ENCODE measurements around the gene LEMD2. TPM values are rescaled to one million over a fixed set of nuclear protein-coding genes. Genes with fewer than 3 reads are reported as not detected.
A peak's percentile ranks its signal among the peaks of the same experiment; 100 is the strongest.

The LEMD2 gene
- polyA plus RNA-seq, 2 donors = 39.8 to 43.2 TPM

DNA sequence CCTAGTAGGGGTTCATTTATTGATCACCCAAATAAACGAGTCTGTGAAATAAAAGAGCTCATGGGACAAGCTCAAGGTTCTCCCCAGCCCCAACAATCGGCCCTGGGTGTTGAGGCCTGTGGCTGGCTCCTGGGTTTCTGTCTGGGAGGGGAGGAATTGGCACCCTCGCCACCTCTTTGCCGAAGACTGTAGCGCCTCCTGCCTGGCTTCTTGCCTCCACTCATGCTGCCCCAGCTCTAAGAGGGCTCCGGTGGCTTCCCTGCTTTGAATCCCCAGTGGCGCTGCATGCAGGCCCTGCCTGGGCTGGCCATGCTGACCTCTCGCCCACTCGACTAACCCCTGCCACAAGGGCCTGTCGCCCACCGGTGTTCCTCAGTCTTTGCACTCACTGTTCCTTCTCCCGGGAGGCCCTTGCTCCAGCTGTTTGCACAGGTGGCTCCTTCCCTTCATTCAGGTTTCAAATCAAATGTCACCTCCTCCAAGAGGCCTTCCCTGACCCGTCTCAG is 9.5 kb upstream of the LEMD2 start:
- H3K4me3 ChIP-seq (ENCODE audit: low read depth in 1 of 2, low read length in 2 of 2) = no peak overlapping the region
- no peak overlapping the region for H3K27ac ChIP-seq (ENCODE audit: low read depth in 2 of 2, low read length in 1 of 2)
- H3K9me3 ChIP-seq (ENCODE audit: control insufficient read depth in 2 of 2, insufficient read depth in 1 of 2, low read depth in 1 of 2, low read length in 1 of 2) = peaks cover 0 to 2% of the 10 kb centered on the region in 2 donors
- H3K4me1 ChIP-seq (ENCODE audit: control insufficient read depth in 2 of 2, insufficient read depth in 2 of 2, low read length in 1 of 2) = no peaks in the 10 kb centered on the region
- WGBS, 2 donors = 82 to 83% methylated on average over 13 of the region's 13 CpGs
- H3K27me3 ChIP-seq (ENCODE audit: control insufficient read depth in 1 of 2, insufficient read depth in 2 of 2, low read length in 2 of 2) = no peaks in the 10 kb centered on the region
- no peaks in the 10 kb centered on the region for H3K36me3 ChIP-seq (ENCODE audit: control insufficient read depth in 2 of 2, insufficient read depth in 2 of 2, low read length in 1 of 2)

DNA sequence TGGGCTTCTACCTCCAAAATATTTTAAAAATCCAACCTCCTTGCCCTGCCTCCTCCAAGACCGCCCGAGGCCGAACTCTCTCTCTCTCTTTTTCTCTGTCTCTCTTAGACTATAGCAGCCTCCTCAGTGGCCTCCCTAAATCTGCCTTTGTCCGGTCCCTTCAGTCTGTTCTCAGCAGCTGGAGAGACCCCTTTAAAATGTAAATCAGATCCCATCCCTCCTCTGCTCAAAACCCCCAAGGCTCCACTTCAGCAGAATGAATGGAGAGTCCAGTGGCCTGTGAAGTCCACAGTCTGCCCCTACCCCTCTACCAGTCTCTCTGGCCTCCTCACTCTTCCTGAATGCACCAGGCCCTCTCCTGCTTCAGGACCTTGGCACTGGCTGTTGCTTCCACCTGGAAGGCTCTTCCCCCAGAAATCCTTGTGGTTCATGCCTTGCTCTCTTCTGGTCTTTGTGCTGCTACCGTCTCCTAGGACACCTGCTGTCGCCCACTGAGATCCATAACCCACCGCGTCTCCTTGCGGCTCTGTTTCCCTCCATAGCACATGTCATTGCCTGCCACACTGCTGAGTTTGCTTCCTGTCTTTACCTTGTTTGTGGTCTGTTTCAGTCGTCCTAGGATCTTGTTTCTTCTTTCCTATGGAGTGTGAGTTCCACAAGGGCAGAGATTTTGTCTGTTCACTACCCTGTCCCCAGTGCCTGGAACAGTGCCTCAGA is 8.9 kb upstream of the LEMD2 start:
- no peak overlapping the region for H3K4me3 ChIP-seq (ENCODE audit: low read depth in 1 of 2, low read length in 2 of 2)
- H3K36me3 ChIP-seq (ENCODE audit: control insufficient read depth in 2 of 2, insufficient read depth in 2 of 2, low read length in 1 of 2) = no peaks in the 10 kb centered on the region
- no peaks in the 10 kb centered on the region for H3K27me3 ChIP-seq (ENCODE audit: control insufficient read depth in 1 of 2, insufficient read depth in 2 of 2, low read length in 2 of 2)
- WGBS, 2 donors = 77 to 79% methylated on average over 10 of the region's 10 CpGs
- H3K4me1 ChIP-seq (ENCODE audit: control insufficient read depth in 2 of 2, insufficient read depth in 2 of 2, low read length in 1 of 2) = no peaks in the 10 kb centered on the region
- no peak overlapping the region for H3K27ac ChIP-seq (ENCODE audit: low read depth in 2 of 2, low read length in 1 of 2)
- H3K9me3 ChIP-seq (ENCODE audit: control insufficient read depth in 2 of 2, insufficient read depth in 1 of 2, low read depth in 1 of 2, low read length in 1 of 2) = peaks cover 0 to 2% of the 10 kb centered on the region in 2 donors

DNA sequence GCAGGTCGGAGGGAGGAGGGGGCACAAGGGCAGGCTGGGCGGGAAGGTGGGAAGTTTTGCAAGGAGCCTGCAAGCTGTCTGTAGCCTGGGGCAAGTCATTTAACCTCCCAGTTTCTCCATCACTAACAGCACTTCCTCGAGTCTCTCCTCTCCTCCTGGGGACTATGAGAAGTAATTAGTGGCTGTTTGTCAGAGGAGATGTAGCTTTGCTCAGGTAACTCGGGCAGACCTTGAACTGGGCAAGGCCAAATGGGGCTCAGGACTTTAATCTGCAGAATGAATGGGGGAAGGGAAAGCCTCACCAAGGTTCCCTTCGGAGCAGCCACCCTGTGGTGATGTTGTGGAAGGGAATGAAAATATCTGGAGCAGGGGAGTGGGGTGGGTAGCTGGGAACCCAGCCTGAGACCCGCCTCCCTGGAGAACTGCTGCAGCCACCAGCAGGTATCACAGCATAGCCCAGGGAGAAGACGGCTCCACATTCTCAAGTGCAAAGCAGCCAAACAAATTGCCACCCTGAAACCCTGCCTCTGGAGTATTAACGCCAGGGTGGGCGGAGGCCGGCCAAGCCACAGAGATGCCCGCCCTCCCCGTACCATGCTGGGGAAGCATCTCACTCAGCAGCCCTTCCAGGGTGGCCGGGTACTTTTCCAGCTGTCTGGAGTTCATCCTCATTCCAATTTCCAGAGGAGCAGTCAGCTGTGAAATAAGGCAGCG is 6.1 kb upstream of the LEMD2 start:
- 37 to 44% methylated on average over 14 of the region's 14 CpGs for WGBS, 2 donors
- no peaks in the 10 kb centered on the region for H3K27me3 ChIP-seq (ENCODE audit: control insufficient read depth in 1 of 2, insufficient read depth in 2 of 2, low read length in 2 of 2)

DNA sequence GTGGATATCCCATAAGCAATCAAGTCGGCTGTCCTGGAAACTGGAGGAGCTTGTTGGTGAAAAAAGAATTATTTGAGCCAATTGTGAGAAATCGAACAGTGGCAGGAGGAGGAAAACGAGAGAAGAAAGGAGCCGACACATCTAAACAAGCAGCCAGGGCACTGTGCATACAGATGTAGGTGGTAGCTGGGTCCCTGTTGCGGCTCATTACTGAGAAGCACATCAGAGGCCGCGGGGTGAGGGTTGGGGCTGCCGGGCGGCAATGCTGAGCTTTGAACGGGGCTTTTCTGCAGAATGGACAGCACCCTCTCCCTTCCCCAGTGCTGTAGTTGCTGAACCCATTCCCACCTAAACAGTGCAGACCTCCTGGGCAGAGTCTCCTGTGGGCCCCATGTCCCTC is 4.1 kb upstream of the LEMD2 start:
- no peak overlapping the region for H3K4me3 ChIP-seq (ENCODE audit: low read depth in 1 of 2, low read length in 2 of 2)
- no peaks in the 10 kb centered on the region for H3K36me3 ChIP-seq (ENCODE audit: control insufficient read depth in 2 of 2, insufficient read depth in 2 of 2, low read length in 1 of 2)
- WGBS, 2 donors = 62 to 67% methylated on average over 10 of the region's 10 CpGs

More for the DNA sequence above, 6.1 kb upstream of the LEMD2 start:
- Histone ChIP-seq H3K27ac (ENCODE audit: low read depth in 2 of 2, low read length in 1 of 2) (no peak overlapping the region), H3K9me3 (ENCODE audit: control insufficient read depth in 2 of 2, insufficient read depth in 1 of 2, low read depth in 1 of 2, low read length in 1 of 2) (peaks cover 0 to 2% of the 10 kb centered on the region in 2 donors), H3K4me3 (ENCODE audit: low read depth in 1 of 2, low read length in 2 of 2) (no peak overlapping the region), H3K36me3 (ENCODE audit: control insufficient read depth in 2 of 2, insufficient read depth in 2 of 2, low read length in 1 of 2) (no peaks in the 10 kb centered on the region), H3K4me1 (ENCODE audit: control insufficient read depth in 2 of 2, insufficient read depth in 2 of 2, low read length in 1 of 2) (no peaks in the 10 kb centered on the region)

DNA sequence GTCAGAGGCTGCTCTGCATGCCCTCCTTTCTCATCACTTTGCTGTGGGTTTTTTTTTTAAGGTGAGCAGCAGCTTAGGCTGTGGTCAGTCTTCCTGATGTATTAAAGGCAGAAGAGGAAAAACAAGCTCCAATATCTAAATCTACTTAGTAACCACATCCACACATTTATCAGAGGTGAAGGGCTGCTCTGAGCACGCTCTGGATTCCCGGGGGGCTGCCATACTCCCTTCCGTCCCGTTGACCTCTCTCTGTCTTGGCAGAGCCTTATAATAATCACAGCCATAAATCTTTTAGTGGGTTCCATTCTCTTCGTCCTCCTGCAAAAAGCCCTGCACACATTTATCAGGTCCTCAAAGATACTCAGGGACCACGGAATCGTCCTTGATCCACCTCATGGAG is 2.7 kb upstream of the LEMD2 start:
- no peak overlapping the region for H3K27ac ChIP-seq (ENCODE audit: low read depth in 2 of 2, low read length in 1 of 2)
- WGBS, 2 donors = 77 to 80% methylated on average over 7 of the region's 7 CpGs
- H3K9me3 ChIP-seq (ENCODE audit: control insufficient read depth in 2 of 2, insufficient read depth in 1 of 2, low read depth in 1 of 2, low read length in 1 of 2) = no peaks in the 10 kb centered on the region
- no peaks in the 10 kb centered on the region for H3K36me3 ChIP-seq (ENCODE audit: control insufficient read depth in 2 of 2, insufficient read depth in 2 of 2, low read length in 1 of 2)
- no peaks in the 10 kb centered on the region for H3K27me3 ChIP-seq (ENCODE audit: control insufficient read depth in 1 of 2, insufficient read depth in 2 of 2, low read length in 2 of 2)
- H3K4me1 ChIP-seq (ENCODE audit: control insufficient read depth in 2 of 2, insufficient read depth in 2 of 2, low read length in 1 of 2) = peaks cover 0 to 4% of the 10 kb centered on the region in 2 donors
- H3K4me3 ChIP-seq (ENCODE audit: low read depth in 1 of 2, low read length in 2 of 2) = no peak overlapping the region

More for the DNA sequence above, 4.1 kb upstream of the LEMD2 start:
- no peaks in the 10 kb centered on the region for H3K27me3 ChIP-seq (ENCODE audit: control insufficient read depth in 1 of 2, insufficient read depth in 2 of 2, low read length in 2 of 2)
- peaks cover 0 to 4% of the 10 kb centered on the region in 2 donors for H3K4me1 ChIP-seq (ENCODE audit: control insufficient read depth in 2 of 2, insufficient read depth in 2 of 2, low read length in 1 of 2)
- H3K27ac ChIP-seq (ENCODE audit: low read depth in 2 of 2, low read length in 1 of 2) = no peak overlapping the region
- H3K9me3 ChIP-seq (ENCODE audit: control insufficient read depth in 2 of 2, insufficient read depth in 1 of 2, low read depth in 1 of 2, low read length in 1 of 2) = no peaks in the 10 kb centered on the region

DNA sequence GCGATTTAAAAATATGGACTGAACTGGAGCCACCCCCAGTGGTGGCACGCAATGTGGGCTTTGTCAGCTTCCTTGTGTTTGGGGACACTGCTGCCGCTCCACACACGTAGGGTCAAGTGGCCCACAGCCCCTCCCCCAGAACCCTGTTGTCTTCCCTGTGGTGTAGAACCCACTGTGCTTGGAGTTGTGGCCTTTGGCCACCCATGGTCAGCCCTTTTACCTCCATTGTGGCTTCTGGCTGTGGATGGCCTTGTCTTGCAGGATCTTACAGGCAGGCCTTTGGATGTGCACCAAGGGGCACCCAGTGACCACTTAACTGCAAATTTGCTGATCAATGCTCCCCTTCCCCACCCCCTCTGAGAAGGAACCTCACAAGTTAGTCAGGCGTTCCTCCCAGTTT is 2.0 kb upstream of the LEMD2 start:
- no peaks in the 10 kb centered on the region for H3K9me3 ChIP-seq (ENCODE audit: control insufficient read depth in 2 of 2, insufficient read depth in 1 of 2, low read depth in 1 of 2, low read length in 1 of 2)
- 91 to 96% methylated on average over 5 of the region's 5 CpGs for WGBS, 2 donors
- peaks cover 0 to 4% of the 10 kb centered on the region in 2 donors for H3K4me1 ChIP-seq (ENCODE audit: control insufficient read depth in 2 of 2, insufficient read depth in 2 of 2, low read length in 1 of 2)
- no peak overlapping the region for H3K27ac ChIP-seq (ENCODE audit: low read depth in 2 of 2, low read length in 1 of 2)
- no peak overlapping the region for H3K4me3 ChIP-seq (ENCODE audit: low read depth in 1 of 2, low read length in 2 of 2)
- peaks cover 2 to 3% of the 10 kb centered on the region in 2 donors for H3K36me3 ChIP-seq (ENCODE audit: control insufficient read depth in 2 of 2, insufficient read depth in 2 of 2, low read length in 1 of 2)
- no peaks in the 10 kb centered on the region for H3K27me3 ChIP-seq (ENCODE audit: control insufficient read depth in 1 of 2, insufficient read depth in 2 of 2, low read length in 2 of 2)

DNA sequence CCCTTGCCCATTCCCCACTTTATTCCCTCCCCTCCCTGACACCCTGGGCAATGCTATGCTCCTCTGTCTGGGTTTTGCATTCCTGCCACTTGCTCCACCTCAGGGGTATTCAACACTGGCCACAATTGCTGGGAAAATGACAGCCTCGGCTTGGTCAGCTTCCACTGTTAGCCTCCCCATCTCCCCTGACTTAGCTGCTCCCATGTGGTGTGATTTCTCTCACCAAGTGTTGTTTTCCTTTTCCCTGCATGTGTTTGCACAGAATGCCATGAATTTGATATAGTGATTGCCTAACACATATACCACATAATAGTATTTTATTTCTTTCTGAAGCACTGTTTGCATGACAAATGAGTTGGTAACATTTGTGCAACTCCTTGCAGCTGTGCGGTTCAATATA is 1.4 kb upstream of the LEMD2 start:
- no peak overlapping the region for H3K4me3 ChIP-seq (ENCODE audit: low read depth in 1 of 2, low read length in 2 of 2)
- H3K9me3 ChIP-seq (ENCODE audit: control insufficient read depth in 2 of 2, insufficient read depth in 1 of 2, low read depth in 1 of 2, low read length in 1 of 2) = no peaks in the 10 kb centered on the region
- 78 to 86% methylated on average over 2 of the region's 2 CpGs for WGBS, 2 donors
- no peaks in the 10 kb centered on the region for H3K27me3 ChIP-seq (ENCODE audit: control insufficient read depth in 1 of 2, insufficient read depth in 2 of 2, low read length in 2 of 2)
- H3K27ac ChIP-seq (ENCODE audit: low read depth in 2 of 2, low read length in 1 of 2) = no peak overlapping the region
- peaks cover 0 to 4% of the 10 kb centered on the region in 2 donors for H3K4me1 ChIP-seq (ENCODE audit: control insufficient read depth in 2 of 2, insufficient read depth in 2 of 2, low read length in 1 of 2)
- peaks cover 2 to 3% of the 10 kb centered on the region in 2 donors for H3K36me3 ChIP-seq (ENCODE audit: control insufficient read depth in 2 of 2, insufficient read depth in 2 of 2, low read length in 1 of 2)

DNA sequence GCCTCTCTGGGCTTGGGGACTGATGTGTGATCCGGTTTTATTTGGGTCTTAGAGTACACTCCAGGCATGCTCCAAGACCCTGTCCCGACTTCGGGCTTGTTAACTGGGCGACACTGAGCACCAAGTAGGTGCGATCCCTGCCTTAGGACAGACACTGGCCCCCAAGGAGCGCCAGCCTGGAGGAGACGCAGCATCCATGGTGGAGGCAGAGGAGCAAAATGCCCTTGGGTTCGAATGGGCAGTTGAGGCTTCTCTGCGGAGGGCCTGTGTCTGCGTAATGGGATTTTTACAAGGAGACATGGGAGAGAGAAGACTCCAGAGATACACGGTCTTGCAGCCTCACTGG is 593 bp upstream of the LEMD2 start:
- peaks cover 0 to 9% of the 10 kb centered on the region in 2 donors for H3K4me1 ChIP-seq (ENCODE audit: control insufficient read depth in 2 of 2, insufficient read depth in 2 of 2, low read length in 1 of 2)
- H3K36me3 ChIP-seq (ENCODE audit: control insufficient read depth in 2 of 2, insufficient read depth in 2 of 2, low read length in 1 of 2) = peaks cover 3 to 8% of the 10 kb centered on the region in 2 donors
- 91 to 93% methylated on average over 11 of the region's 11 CpGs for WGBS, 2 donors
- no peaks in the 10 kb centered on the region for H3K27me3 ChIP-seq (ENCODE audit: control insufficient read depth in 1 of 2, insufficient read depth in 2 of 2, low read length in 2 of 2)
- H3K9me3 ChIP-seq (ENCODE audit: control insufficient read depth in 2 of 2, insufficient read depth in 1 of 2, low read depth in 1 of 2, low read length in 1 of 2) = no peaks in the 10 kb centered on the region
- H3K4me3 ChIP-seq (ENCODE audit: low read depth in 1 of 2, low read length in 2 of 2) = peak overlapping the region in 1 of 2 donors; percentile 87
- no peak overlapping the region for H3K27ac ChIP-seq (ENCODE audit: low read depth in 2 of 2, low read length in 1 of 2)

DNA sequence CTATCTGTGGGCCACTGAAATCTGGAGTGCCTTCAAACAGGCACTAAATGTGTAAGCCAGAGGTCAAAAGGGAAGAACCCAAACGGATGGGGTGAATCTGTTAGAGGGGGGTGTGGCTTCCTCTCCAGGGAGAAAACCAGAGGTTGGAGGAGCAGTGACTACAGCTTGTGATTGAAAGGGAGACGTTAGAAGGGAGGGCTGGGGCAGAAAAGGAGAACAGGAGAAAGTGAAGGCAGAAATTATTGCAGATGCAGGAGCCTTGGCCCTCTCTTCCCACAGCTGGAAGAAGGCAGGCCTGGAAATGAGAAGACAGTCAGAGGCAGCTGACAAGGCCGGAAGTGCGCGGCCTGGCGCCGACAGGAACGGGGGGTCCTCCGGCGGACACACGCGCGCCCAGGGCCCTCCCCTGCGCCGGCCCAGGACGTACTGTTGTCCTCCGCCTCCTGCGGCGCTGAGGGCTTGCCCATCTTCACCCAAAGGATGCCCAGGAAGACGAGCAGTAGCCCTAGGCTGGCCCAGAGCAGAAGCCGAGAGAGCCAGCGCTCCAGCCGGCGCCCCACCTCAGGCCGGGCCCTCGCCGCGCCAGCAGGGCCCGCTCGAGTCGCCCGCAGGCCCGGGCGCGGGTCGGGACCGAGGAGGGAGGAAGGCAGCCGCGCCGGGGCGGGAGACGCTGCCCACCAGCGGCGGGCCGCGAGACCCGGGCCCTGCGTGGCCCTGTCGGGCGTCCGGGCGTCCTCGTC is 806 bp downstream of the LEMD2 start:
- 0% methylated on average over 39 to 53 of the region's 53 CpGs for WGBS, 2 donors
- H3K27ac ChIP-seq (ENCODE audit: low read depth in 2 of 2, low read length in 1 of 2) = peak overlapping the region; percentile 92 to 97
- peaks cover 0 to 10% of the 10 kb centered on the region in 2 donors for H3K4me1 ChIP-seq (ENCODE audit: control insufficient read depth in 2 of 2, insufficient read depth in 2 of 2, low read length in 1 of 2)
- peak overlapping the region; percentile 87 to 91 for H3K4me3 ChIP-seq (ENCODE audit: low read depth in 1 of 2, low read length in 2 of 2)
- H3K36me3 ChIP-seq (ENCODE audit: control insufficient read depth in 2 of 2, insufficient read depth in 2 of 2, low read length in 1 of 2) = peaks cover 8 to 19% of the 10 kb centered on the region in 2 donors
- H3K27me3 ChIP-seq (ENCODE audit: control insufficient read depth in 1 of 2, insufficient read depth in 2 of 2, low read length in 2 of 2) = no peaks in the 10 kb centered on the region
- no peaks in the 10 kb centered on the region for H3K9me3 ChIP-seq (ENCODE audit: control insufficient read depth in 2 of 2, insufficient read depth in 1 of 2, low read depth in 1 of 2, low read length in 1 of 2)

Measured in esophagus (tissue), 2 donors.